COR-L47 (cell line): ENCODE data around the gene SNRNP48.

ENCODE experiments used
- DNase-seq: peaks from one replicate; lab custom pipeline; 2025; lab: John Stamatoyannopoulos, UW

SNRNP48 gene

DNA sequence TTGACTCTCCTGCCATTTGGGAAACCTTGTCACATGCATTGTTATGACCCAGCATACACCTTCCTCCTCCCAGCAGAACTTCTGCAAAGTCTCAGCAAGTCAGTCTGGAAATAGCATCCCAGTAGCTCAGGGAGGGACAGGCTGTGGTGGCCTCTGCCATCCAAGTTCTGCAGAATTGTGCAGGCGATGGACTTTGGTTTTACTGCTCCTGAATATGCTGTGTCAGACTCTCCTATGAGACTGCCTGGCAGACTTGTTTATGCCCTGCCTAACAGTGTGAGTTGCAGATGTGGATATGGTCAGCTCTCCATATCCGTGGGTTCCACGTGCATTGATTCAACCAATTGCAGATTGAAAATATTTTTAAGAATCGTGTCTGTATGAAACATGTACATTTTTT, 52.8 kb downstream of the SNRNP48 start:
- DNase-seq, result no peak

DNA sequence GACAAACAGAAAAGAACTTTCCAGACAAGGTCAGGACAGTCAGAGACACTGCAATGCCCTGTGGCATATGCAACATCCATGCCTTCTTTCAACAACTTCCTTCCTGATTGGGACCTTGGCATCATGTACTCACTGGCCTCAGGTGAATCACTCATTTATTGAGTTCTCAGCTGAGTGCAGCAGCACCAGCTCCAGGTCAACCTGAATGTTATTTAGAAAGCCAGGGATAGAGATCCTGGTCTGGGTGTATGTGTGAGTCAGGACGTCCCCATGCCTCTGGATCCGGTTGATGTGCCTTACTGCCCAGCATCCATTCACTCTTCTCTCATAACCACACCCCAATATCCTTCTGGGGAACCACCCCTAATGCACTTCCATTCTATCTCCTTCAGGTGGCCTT, 54.4 kb downstream of the SNRNP48 start:
- no peak for DNase-seq

DNA sequence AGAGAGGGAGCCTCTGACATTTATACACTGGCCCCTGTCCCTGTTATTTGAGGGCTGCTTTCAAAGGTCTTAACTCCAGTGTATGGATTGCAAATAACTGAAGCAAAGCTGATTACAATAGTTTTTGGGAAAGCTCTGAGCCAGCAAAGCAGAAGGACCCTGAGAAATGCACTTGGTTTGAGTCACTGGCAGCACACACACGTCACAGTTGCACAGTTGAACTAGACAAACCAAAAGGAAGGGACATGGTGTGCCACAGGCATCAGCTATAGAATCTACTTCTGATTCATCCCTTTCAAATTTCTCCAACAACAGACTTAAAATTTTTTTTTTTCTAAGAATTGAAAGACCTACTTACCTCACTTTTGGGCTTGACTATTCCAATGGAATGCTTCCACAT, 56.4 kb downstream of the SNRNP48 start:
- DNase-seq, result no peak

DNA sequence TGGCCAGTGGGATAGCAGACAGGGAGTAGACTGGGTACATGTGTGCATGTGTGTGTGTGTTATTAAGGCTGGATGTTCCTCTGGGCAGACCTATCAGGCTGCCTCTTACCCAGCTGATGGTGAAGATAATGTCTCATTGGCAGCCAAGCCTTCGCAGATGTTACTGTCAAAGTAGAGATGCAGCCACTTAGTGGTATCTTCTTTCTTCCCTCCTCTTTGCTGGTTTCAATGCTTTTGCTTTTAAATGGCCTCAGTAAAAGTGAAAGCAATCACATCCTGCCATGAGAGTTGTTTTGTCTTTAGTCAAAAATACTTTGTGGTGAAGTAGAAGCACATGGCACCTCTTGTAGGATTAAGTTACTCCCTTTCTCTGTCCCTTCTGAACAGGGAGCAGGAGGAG, 57.5 kb downstream of the SNRNP48 start:
- DNase-seq, result no peak

DNA sequence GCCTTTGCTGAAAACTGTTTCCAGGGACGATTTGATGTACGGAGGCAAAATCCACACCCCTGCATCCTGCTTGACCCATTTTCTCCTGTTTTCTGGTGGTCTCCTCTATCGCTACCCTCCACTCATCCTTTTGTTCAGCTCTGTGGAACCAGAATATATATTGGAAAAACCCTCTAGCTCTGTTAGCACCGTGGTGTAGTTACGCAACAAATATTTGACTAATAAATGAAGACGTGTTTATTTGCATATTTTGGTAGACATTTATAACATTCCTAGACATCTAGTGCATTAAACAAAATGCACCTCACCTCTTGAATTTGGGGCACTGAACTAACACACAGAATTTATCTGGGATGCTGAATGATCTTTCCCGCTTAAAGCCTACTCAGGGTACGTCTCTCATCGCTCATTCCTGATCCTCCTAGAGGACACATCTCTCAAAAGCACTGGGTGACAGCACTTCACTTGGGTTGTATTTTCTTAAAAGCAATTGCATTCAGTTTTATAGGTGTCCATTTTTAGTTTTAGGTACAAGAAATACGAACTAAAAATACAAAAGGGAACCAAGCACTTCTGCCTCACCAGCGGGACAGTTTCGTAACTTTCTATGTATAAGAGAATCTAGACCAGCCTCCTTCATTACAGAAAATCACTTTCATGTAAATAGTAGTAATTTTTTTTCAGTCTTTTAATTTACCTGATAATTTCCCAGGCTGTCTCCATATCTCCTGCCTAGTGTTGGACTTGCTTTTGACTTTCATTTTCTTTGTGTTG, 59.2 kb downstream of the SNRNP48 start:
- DNase-seq, result no peak

DNA sequence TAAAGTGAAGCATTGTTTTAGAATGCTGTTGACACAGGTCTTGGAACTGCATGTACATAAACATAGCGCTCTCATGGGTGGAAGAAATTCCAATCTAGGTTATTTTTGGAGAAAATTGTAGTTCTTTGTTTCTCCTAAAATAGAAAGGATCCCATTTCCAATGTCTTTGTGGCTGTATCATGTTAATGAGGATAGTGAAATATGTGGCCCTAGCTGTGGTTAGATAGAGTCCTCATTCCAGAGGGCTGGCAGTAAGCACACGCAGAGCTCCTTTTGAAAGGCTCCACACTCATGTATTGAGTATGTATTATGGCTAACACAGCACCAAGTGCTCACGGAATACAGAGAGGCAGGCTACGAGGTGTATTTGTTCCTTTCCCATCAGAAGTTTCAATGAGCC, 60.9 kb downstream of the SNRNP48 start:
- DNase-seq, result no peak

DNA sequence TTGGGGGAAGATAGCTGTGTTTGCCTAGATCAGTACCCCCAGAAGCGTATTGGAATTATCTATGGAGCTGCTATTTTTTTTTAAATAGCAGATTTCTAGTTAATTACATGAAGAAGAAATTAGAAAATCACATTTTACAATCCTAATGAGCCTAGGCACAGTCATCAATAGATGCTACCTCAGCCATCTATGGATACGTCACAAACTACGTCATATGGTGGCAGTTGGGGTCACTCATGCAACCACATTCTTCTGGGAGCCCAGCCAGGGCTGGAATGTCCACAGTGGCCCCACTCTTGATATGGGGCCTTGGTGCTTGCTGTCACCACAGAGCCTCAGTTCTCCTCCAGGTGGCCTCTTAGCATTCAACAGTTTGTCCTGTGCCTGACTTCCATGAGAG, 63.0 kb downstream of the SNRNP48 start:
- DNase-seq, result no peak

DNA sequence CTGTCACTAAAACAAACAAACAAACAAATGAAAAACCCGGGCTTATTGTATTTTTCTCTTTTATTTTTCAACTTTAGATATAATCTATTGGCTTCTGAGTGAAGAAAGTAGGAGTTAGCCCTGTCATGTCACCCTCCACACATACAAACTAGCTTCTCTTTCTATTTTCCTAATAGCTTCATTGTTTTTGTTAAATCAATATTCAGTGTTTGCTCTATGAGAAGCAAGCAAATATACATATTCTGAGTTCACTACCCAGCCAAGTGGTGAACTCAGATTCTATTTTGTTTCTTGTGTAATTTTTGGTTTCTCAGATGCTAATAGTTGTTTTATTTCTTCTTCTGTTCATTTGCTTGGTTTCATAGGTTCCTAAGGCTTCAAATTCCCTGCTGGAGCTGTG, 66.4 kb downstream of the SNRNP48 start:
- DNase-seq, result no peak

DNA sequence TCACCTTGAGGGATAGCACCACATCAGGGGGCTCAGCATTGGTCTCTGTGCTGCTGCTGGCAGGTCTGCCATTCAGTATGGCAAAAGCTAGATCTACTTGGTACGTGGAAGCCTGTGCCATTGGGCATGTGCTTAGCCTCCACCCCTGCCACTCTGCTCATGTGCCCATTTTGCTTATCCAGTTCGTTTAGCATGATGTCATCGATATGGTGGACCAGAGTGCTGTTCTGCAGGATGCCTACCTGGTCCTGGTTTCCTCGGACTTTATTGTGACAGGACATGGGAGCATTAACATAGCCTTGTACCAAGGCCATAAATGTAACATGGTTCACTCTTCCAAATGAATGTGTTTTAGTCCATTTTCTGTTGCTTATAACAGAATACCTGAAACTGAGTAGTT, 68.5 kb downstream of the SNRNP48 start:
- DNase-seq, result no peak

DNA sequence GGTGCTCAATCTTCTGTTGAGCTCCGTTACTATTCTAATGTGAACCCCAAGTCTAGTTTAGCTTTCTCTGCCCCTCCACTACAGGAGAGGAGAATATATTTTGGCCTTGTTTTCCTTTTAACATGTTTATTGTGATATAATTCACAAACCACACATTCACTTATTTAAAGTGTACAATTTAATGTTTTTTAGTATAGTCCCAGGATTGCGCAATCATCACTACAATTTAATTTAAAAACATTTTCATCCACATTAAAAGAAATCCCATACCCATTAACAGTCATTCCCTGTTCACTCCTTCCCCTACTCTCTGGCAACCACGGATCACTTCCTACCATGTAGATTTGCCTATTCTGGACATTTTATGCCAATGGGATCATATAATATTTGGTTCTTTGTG, 71.4 kb downstream of the SNRNP48 start:
- DNase-seq, result no peak
